ENCODE measurements around the gene SPDYC.

SPDYC gene

DNA sequence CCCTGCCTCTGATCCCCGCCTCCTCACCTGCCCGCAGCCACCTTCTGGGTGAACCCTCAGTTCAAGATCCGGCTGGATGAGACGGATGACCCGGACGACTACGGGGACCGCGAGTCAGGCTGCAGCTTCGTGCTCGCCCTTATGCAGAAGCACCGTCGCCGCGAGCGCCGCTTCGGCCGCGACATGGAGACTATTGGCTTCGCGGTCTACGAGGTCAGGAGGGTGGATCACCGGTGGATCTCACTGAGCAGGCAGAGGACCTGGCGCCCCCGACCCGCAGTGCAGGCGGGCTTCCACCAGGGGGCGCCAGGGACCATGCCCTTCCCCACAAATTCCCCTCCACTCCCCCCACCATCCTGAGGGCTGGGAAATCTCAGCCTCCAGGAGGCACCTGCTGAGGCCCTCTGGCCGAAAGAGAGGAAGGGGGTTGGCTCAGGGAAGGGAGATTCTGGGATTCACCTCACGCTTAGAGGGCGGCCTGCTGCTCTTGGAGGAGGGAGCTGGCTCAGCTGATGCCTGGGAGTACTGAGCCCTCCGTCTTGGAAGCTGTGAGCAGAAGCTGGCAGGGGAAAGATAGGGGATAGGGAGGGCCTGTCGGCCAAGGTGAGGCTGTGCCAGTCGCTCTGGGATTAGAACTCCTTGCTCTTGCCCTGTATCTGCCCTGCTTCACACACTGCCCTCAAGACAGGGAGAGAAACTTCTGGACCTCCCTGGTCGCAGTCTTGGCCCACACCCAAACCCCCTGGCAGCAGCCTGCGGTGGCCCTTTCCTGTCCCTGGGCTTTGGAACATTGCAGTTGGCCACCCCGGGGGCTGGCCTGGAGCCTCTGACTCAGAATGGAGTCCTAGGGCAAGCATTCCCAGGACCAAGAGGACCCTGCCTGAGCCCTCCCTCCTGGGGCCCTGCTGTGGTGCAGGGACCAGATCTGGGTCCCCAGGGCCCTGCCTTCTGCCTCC lies 34.9 kb downstream of the SPDYC start:
- DNase-seq = peak in 45 of 58 donors; percentile 21 to 84 (median 59)

DNA sequence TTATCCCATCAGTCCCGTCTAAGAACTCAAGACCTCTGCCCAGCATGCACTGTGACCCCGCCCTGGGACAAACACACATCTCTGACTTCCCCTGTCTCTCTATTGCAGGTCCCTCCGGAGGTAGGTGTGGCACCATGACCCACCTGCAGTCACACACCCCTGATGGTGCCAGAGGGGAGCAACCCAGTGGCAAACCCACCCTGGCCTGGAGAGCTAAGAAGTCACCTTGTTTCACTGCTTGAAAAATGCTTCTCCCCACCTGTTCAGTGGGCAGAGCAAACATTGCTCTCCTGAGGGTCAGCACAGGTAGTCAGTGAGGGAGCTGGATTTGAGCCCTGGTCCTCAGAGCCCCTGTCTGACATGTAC lies 35.6 kb downstream of the SPDYC start:
- no peak for DNase-seq

DNA sequence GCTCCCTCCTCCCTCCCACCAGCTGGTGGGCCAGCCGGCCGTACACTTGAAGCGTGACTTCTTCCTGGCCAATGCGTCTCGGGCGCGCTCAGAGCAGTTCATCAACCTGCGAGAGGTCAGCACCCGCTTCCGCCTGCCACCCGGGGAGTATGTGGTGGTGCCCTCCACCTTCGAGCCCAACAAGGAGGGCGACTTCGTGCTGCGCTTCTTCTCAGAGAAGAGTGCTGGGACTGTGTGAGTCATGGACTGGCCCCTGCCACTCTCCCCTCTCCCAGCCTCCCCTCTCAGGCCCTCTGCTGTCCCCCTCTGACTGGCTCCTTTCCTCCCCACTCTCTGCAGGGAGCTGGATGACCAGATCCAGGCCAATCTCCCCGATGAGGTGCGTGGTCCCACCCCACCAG lies 36.4 kb downstream of the SPDYC start:
- DNase-seq = no peak

DNA sequence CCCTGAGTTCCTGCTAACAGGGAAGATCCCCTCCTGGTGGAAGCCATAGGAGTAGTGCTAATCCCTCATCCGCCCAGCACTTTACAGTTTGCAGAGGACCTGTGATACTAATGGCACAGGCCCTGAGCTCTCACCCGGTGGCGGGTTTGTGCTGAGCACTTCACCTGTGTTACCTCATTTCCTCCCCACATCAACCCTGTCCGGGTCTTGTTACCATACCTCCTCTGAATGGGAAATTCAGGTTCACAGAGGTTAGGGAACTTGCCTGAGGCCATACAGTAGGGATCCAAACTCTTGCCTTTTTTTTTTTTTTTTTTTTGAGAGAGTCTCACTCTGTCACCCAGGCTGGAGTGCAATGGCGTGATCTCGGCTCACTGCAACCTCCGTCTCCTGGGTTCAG lies 36.9 kb downstream of the SPDYC start:
- no peak for DNase-seq

DNA sequence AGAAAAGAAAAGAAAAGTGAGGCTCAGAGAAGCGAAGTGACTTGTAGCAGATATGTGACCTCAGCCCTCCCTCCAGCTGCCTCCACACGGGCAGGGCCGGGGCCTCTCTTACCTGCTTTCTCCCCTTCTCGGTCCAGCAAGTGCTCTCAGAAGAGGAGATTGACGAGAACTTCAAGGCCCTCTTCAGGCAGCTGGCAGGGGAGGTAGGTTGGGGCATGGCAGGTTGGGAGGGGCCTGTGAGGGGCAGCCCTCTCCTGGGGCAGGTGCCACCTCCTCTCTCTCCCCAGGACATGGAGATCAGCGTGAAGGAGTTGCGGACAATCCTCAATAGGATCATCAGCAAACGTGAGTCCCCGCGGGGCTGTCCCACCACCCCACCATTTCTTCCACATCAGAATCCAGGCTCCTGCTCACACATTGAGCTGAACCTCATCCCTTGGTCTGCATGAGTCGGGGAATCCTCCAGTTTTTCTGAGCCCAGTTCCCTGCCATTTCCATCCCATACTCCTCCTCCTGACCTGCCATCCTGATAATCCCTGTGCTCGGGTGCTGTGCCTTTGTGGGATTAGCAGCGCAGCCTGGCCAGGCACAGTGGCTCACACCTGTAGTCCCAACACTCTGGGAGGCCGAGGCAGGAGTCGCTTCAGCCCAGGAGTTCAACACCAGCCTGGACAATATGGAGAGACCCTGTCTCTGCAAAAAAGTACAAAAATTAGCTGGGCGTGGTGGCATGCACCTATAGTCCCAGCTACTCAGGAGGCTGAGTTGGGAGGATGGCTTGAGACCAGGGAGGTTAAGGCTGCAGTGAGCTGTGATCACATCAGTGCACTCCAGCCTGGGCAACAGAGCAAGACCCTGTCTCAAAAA lies 38.1 kb downstream of the SPDYC start:
- no peak for DNase-seq

DNA sequence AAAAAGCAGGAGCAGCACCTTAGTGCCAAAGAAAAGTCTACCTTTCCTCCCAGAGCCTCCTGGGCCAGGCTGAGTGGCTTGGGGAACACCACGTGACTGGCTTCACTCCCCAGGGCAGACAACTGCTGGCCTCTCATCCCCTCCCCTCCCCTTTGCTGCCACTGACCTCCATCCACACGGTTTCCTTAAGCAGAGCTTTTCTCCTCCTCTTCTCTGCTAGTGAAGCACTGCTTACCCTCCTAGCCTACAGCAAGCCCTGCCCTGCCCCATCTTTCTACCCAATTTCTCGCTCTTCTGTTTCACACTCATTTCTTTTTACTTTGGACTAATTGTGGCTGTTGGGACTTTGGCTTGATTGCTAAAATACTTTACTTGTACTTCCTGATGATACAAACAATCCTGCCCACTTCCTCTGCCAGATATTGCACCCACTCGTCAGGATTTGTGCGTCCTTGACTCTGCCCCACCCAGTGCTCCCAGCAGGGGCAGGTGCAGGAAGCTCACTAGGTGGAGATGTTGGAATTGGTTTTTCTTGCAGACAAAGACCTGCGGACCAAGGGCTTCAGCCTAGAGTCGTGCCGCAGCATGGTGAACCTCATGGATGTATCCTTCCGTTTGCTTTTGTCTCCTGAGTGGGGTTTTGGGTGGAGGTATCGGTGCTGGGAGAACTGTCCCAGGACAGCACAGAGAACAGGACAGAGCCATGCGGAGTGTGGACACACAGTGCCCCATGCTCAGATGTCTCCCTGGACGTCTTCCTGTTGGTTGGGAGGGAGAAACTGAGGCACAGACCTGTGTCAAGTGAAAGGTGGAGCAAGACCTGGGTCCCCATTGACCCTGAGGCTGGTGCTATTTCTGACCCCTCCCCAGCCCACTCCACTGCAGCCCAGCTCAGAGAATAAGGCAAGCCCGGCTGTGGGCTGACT lies 39.0 kb downstream of the SPDYC start:
- DNase-seq = no peak

DNA sequence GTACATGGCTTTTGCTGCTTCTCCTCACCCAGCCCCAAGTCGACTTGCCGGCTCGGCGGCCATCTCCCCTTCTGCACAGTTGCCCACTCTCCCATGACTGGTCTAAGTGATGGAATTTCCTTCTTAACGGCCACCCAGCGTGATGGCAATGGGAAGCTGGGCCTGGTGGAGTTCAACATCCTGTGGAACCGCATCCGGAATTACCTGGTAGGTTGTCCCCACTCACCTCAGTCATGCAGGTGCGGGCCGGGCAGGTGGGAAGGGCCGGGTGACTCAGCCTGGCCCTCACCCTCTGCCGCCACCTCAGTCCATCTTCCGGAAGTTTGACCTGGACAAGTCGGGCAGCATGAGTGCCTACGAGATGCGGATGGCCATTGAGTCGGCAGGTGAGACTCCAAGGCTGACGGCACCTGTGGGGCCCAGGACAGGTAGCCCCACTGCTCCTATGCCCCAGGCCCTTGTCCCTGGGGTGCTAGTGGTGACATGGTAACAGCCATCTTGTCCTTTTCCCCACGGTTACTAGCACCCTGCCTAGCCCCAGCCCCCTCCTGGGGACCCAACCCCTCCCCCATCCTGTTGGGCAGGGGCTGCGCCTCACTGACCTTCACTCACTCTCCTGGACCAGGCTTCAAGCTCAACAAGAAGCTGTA lies 39.8 kb downstream of the SPDYC start:
- no peak for DNase-seq

DNA sequence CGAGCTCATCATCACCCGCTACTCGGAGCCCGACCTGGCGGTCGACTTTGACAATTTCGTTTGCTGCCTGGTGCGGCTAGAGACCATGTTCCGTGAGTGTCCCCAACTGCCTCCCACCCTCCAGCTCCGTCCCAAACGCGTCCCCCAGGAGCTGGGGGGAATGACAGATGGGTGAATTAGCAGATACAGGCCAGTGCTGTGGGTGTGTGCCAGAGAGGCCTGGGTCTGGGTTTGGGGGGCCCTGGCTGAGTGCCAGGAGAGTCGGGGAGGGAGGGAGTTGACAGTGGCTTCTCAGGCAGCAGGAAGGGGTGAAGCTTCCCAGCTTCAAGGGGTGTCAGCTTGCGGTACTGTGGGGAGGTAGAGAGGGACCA lies 40.3 kb downstream of the SPDYC start:
- DNase-seq = no peak

DNA sequence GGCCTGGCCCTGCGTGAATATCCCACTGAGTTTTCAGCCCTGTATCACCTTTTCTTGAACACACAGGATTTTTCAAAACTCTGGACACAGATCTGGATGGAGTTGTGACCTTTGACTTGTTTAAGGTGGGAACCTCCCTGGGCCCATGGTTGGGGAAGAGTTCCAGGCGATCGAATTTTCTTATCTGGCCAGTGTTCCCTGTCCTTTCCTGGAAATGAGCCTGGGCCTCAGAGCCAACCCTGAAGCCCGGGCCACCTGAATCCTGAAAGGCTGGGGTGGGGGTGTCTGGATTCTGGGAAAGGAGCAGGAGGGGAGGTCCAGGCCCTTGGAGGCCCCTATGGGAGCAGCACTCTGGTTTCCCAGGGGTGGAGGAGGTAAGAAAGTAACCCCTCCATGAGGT lies 40.7 kb downstream of the SPDYC start:
- DNase-seq = no peak

DNA sequence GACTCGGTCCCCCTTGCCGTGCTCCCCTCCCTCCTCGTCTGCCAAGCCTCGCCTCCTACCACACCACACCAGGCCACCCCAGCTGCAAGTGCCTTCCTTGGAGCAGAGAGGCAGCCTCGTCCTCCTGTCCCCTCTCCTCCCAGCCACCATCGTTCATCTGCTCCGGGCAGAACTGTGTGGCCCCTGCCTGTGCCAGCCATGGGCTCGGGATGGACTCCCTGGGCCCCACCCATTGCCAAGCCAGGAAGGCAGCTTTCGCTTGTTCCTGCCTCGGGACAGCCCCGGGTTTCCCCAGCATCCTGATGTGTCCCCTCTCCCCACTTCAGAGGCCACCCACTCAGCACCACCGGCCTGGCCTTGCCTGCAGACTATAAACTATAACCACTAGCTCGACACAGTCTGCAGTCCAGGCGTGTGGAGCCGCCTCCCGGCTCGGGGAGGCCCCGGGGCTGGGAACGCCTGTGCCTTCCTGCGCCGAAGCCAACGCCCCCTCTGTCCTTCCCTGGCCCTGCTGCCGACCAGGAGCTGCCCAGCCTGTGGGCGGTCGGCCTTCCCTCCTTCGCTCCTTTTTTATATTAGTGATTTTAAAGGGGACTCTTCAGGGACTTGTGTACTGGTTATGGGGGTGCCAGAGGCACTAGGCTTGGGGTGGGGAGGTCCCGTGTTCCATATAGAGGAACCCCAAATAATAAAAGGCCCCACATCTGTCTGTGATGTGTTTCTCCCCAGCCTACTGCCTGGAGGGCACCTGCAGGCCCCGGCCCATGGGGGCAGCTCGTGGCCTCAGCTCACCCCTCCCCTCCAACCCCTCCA lies 41.5 kb downstream of the SPDYC start:
- no peak for DNase-seq

DNA sequence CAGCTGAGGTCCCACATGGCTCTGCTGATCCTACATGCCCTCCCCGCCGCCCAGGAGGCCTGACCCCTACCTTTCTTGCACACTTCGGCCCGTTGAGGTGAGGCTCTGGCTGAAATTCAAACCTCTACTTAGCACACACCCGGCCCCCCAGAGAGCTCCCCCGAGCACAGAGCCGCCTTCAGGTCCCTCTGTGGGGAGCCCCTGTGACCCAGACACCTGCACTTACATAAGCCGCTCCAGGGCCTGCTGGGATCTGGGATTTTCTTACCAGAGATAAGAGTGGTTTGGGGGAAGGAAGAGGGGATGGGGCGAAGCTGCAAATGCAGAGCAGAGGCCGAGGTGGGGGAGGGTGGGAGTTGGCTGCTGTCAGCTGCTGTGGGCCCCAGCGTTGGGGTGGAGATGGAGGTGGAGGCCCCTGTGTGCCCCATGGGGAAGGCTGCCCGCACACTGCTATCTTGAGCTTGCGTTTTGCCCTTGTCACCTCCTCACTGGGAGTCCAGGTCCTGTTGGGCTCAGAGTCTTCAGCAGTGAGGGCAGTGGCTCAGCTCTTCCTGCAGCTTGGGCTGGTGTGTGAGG lies 42.3 kb downstream of the SPDYC start:
- DNase-seq = no peak

DNA sequence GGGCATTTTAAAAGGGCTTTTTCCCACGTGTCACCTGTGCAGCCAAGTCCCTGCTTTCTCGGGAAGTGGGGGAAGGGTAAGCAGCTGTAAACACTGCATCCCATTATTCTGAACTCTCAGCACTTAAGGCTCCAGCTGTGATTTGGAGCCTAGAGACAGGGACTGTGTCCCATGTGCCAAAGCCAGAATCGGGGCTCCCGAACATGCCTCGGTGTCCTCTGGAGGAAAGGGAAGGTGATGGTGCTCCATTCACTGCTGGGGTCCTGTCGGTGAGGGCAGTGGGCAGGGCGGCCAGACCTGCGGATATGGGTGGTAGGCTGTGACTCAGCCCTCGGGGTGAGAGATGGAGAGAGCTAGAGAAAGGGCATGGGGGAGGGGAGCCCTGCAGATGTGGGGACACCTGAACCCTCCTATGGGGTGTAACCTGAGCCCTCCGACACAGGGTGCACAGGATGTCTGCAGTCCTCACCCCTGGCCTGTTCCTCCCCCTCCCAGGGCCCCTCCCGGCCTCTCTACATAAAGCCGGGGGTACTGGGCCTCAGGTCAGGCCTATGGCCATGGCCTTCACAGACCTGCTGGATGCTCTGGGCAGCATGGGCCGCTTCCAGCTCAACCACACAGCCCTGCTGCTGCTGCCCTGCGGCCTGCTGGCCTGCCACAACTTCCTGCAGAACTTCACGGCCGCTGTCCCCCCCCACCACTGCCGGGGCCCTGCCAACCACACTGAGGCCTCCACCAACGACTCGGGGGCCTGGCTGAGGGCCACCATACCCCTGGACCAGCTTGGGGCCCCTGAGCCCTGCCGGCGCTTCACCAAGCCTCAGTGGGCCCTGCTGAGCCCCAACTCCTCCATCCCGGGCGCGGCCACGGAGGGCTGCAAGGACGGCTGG lies 43.5 kb downstream of the SPDYC start:
- DNase-seq = no peak

DNA sequence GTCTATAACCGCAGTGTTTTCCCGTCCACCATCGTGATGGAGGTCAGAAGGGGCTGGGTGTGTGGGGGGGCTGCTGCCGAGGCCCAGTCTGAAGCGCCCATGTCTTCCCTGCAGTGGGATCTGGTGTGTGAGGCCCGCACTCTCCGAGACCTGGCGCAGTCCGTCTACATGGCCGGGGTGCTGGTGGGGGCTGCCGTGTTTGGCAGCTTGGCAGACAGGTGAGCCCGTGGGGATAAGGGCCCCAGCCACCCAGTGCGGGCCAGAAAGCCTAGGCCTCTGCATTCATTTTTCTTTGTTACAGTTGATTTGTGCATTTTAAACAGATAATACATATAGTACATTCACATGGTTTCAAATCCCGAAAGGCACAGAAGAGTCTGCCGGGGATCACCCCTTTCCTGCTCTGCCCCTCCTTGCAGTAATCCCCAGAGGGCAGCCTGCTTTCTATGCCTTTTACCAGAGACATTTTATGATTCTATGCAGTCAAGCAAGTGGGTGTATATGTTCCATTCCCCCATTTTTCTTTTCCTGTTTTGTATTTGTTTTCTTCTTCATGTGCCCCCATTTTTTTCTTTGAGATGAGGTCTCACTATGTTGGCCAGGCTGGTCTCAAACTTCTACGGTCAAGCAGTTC lies 44.3 kb downstream of the SPDYC start:
- no peak for DNase-seq

DNA sequence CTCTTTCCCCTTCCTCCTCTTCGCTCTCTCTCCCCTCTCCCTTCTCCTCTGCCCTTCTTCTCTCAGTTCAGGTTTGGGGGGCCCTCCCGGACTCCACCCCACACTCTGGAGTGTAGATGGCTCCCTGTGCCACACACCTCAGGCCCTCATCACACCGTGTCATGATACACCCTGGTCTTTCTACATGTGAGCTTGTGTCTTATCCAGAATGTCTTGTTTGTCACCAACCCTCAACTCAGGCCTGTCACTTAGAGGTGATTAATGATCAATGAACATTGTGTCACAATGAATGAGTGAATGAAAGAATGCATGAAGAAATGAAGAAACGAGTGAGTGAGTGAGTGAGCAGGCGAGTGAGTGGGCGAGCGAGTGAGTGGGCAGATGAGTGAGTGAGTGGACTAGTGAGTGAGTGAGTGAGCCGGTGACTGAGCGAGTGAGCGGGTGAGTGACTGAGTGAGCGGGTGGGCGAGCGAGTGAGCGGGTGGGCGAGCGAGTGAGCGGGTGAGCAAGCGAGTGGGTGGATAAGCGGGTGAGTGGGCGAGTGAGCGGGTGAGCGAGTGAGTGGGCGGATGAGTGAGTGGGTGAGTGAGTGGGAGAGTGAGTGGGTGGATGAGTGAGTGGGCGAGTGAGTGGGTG lies 45.5 kb downstream of the SPDYC start:
- peak in 2 of 58 donors; percentile 17 to 64 for DNase-seq

DNA sequence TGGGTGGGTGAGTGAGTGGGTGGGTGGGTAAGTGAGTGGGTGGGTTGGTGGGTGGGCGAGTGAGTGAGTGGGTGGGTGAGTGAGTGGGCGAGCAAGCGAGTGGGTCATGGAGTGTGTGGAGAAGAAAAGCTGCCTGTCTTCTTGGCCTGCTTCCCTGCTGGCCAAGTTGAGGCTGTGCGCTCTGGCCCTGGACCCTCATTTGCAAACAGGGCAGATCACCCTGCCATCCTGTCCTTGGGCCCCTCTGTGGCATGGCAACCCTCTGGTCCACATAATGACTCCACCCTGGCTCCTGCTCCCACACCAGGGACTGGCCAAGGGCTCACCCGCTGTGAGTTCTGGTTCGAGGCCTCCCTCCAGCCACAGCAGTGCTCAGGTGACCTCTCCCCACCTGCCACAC lies 46.8 kb downstream of the SPDYC start:
- DNase-seq = peak in 1 of 58 donors; percentile 37

DNA sequence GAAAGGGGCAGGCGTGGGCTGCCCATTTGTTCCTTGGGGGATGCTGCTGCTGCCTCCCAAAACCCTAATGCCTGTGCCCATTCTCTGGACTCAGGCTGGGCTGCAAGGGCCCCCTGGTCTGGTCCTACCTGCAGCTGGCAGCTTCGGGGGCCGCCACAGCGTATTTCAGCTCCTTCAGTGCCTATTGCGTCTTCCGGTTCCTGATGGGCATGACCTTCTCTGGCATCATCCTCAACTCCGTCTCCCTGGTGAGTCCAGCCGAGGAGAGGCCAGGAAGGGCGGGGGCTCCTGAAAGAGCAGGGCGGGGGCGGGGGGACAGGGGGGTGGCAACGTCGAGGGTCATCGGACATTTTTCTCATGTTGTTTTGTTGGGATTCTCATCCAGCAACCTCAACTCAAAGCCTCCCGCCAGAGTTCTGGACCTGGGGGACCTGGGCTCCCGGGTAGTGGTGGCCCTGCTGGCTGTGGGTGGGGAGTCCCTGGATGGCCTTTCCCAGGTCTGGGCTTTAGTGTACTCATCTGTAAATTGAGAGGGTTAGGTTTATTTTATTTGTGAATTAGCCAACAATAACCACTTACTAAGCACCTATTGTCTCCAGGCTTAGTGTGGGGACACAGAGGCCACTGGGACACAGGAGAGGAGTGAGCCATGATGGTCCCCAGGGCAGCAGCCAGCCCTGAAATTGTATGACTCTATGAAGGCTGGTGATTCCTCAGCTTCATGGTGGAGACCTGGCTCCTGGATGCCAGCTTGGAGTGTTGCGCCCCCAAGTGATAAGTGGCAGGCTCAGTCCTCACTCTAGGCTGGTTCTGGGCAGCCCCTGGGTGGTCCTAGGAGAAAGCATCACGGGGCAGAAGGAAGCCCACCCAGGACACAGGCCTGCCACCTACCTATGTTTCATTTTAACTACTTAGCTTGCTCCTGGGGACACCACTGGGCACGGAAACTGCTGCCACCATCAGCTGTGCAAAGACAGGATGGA lies 47.7 kb downstream of the SPDYC start:
- no peak for DNase-seq
